B cell (primary cell): ENCODE data around the gene TYSND1. TPM values are rescaled to one million over a fixed set of nuclear protein-coding genes. Genes with fewer than 3 reads are reported as not detected.
A peak's percentile ranks its signal among the peaks of the same experiment; 100 is the strongest.

Source experiments
- ATAC-seq: fragments of 200-7000 bp; cut with Tn5 transposase; one replicate; pipeline ENCODE4 v1.10.0; 2021; ENCODE audit warnings: low read depth, mild to moderate bottlenecking, moderate number of reproducible peaks, moderate library complexity
- CTCF ChIA-PET: fragments of 350-600 bp; sonication (Branson Sonifier 250); formaldehyde crosslinking; loops from one replicate; lab custom pipeline; 2021; ENCODE audit warnings: antibody characterized with exemption, inconsistent platforms; lab: Charles Lee
- POLR2A ChIA-PET: fragments of 350-600 bp; sonication (Branson Sonifier 250); formaldehyde crosslinking; loops from one replicate; lab custom pipeline; 2021; ENCODE audit warnings: antibody characterized with exemption; lab: Charles Lee
- DNase-seq: peaks from one replicate; pipeline ENCODE4 v3.0.0; 2013
- H2AFZ ChIP-seq: 2 replicates; pipeline ENCODE4 v1.6.1; 2012; ENCODE audit warnings: mild to moderate bottlenecking, low read depth, low read length; ENCODE audit not compliant: insufficient read depth, poor library complexity, severe bottlenecking
- H3K27ac ChIP-seq, 2 donors: 1 replicate in 1 of 2; 2 replicates in 1 of 2; pipeline ENCODE4 v1.5.1; 2012 to 2013; ENCODE audit warnings: low read length in 2 of 2, mild to moderate bottlenecking in 2 of 2, moderate library complexity in 1 of 2
- H3K27me3 ChIP-seq, 4 experiments: fragments of 200-600 bp in 1 of 4; sonication (generic) in 1 of 4; replicated peaks in 1 of 4; 1 replicate in 2 of 4; 2 replicates in 2 of 4; pipeline versions ENCODE4 v1.6.1 to v1.7.0; 2013 to 2016; ENCODE audit warnings: low read length in 3 of 4, mild to moderate bottlenecking in 2 of 4, mixed read lengths in 1 of 4, moderate library complexity in 1 of 4; ENCODE audit not compliant: insufficient read depth in 4 of 4, control insufficient read depth in 3 of 4; ENCODE audit errors: control extremely low read depth in 1 of 4
- H3K36me3 ChIP-seq, 2 experiments: replicated peaks in 1 of 2; 1 replicate in 1 of 2; 2 replicates in 1 of 2; pipeline versions ENCODE4 v1.6.1 to v1.7.1; 2013; ENCODE audit warnings: low read length in 1 of 2; ENCODE audit not compliant: insufficient read depth in 2 of 2, control insufficient read depth in 1 of 2; ENCODE audit errors: control extremely low read depth in 1 of 2, extremely low read depth in 1 of 2
- H3K4me1 ChIP-seq, 2 donors: fragments of 200-600 bp in 1 of 2; sonication (generic) in 1 of 2; 1 replicate in 1 of 2; 2 replicates in 1 of 2; pipeline versions ENCODE4 v1.5.1 to v1.6.1; 2013 to 2017; ENCODE audit warnings: low read length in 2 of 2; ENCODE audit not compliant: control insufficient read depth in 2 of 2, insufficient read depth in 2 of 2
- H3K4me2 ChIP-seq: replicated peaks from 2 replicates; pipeline ENCODE3; 2012; ENCODE audit warnings: mild to moderate bottlenecking, low read depth, low read length; ENCODE audit not compliant: poor library complexity, severe bottlenecking
- H3K4me3 ChIP-seq, 5 experiments: fragments of 200-600 bp in 1 of 5; sonication (generic) in 1 of 5; 1 replicate in 3 of 5; 2 replicates in 2 of 5; pipeline versions ENCODE4 v1.5.1 to v1.7.0; 2011 to 2016; ENCODE audit warnings: low read length in 4 of 5, mild to moderate bottlenecking in 4 of 5, low read depth in 2 of 5, control low read depth in 1 of 5, moderate library complexity in 1 of 5; ENCODE audit not compliant: insufficient read depth in 1 of 5; ENCODE audit errors: control extremely low read depth in 1 of 5, extremely low read depth in 1 of 5
- H3K79me2 ChIP-seq: fragments of 200-600 bp; sonication (generic); one replicate; pipeline ENCODE4 v1.6.0; 2016; ENCODE audit warnings: low read length; ENCODE audit not compliant: control insufficient read depth, insufficient read depth
- H3K9ac ChIP-seq: fragments of 200-600 bp; sonication (generic); 2 replicates; pipeline ENCODE4 v1.6.1; 2017; ENCODE audit warnings: mild to moderate bottlenecking, low read length, moderate library complexity
- H3K9me3 ChIP-seq, 3 donors: one replicate each; pipeline versions ENCODE4 v1.6.1 to v1.7.1; 2013; ENCODE audit warnings: low read length in 2 of 3; ENCODE audit not compliant: control insufficient read depth in 2 of 3, insufficient read depth in 1 of 3; ENCODE audit errors: control extremely low read depth in 1 of 3
- H4K20me1 ChIP-seq: 2 replicates; pipeline ENCODE4 v1.6.0; 2012; ENCODE audit warnings: mild to moderate bottlenecking, low read length; ENCODE audit not compliant: insufficient read depth, control insufficient read depth, poor library complexity, severe bottlenecking
- H3K27ac Mint-ChIP-seq: one replicate; pipeline ENCODE4 v1.8.0; 2021; ENCODE audit warnings: mixed read lengths
- H3K27me3 Mint-ChIP-seq: one replicate; pipeline ENCODE4 v1.8.0; 2021; ENCODE audit warnings: mixed read lengths
- H3K4me1 Mint-ChIP-seq: one replicate; pipeline ENCODE4 v1.8.0; 2021; ENCODE audit warnings: mixed read lengths
- H3K4me3 Mint-ChIP-seq: one replicate; pipeline ENCODE4 v1.8.0; 2021; ENCODE audit warnings: mixed read lengths
- H3K9me3 Mint-ChIP-seq: one replicate; pipeline ENCODE4 v1.8.0; 2022; ENCODE audit warnings: mixed read lengths; ENCODE audit not compliant: insufficient read depth
- CTCF ChIP-seq: fragments of 200-600 bp; IDR thresholded peaks from one replicate; pipeline ENCODE4 v1.8.0; 2022; ENCODE audit warnings: antibody characterized with exemption, mild to moderate bottlenecking
- EZH2 ChIP-seq: IDR thresholded peaks from 2 replicates; pipeline ENCODE4 v1.6.1; 2012; ENCODE audit warnings: borderline replicate concordance, low read depth, mild to moderate bottlenecking, moderate library complexity, low read length; ENCODE audit not compliant: insufficient read depth, poor library complexity, severe bottlenecking
- WGBS: methylation state at CpG from one replicate; pipeline ENCODE4 v1.1.5; 2013; ENCODE audit warnings: missing lambda C conversion rate; ENCODE audit not compliant: insufficient coverage; 5-methylcytosine and 5-hydroxymethylcytosine counted together
- intact Hi-C: fragments of 100-400 bp; cut with micrococcal nuclease; formaldehyde crosslinking; loops from one replicate; pipeline ENCODE4 v1.10.0; 2022
- polyA plus RNA-seq: library from polyadenylated mRNA; depleted of rRNA; stranded (reverse); fragments of >200 nt; gene quantifications from 2 replicates; pipeline ENCODE4 v1.2.3, GENCODE V29; 2012
- total RNA-seq, 2 donors: library from RNA; stranded (reverse); fragments of 120-200 nt in 1 of 2; gene quantifications; 1 replicate in 1 of 2; 2 replicates in 1 of 2; pipeline versions ENCODE4 v1.2.3 to v1.2.4, GENCODE V29; 2013 to 2022

Gene TYSND1
- total and polyA plus RNA-seq, 2 donors (not counting 1 experiment from before 2014, with no cell fraction given) = 28.0 to 34.1 TPM

- CTCF ChIA-PET = interaction anchor here (5.4 kb wide), 1 partner anchor 22 kb away, joined by 62 read pairs; the partner anchor contains the start of gene TYSND1
- peaks cover 8 to 16% of the 10 kb centered on the region in 2 experiments for H3K36me3 ChIP-seq
- no peaks in the 10 kb centered on the region for H3K27me3 Mint-ChIP-seq
- H3K9me3 Mint-ChIP-seq = no peaks in the 10 kb centered on the region
- DNase-seq (no peak), ATAC-seq (no peak)
- H2AFZ ChIP-seq = no peak overlapping the region
- no peaks in the 10 kb centered on the region for H3K27me3 ChIP-seq
- H3K9me3 ChIP-seq = no peaks in the 10 kb centered on the region
- peaks cover 67% of the 10 kb centered on the region for H4K20me1 ChIP-seq
- H3K4me1 ChIP-seq = peaks cover 28 to 33% of the 10 kb centered on the region in 2 donors
- H3K4me1 Mint-ChIP-seq = peaks cover 62% of the 10 kb centered on the region
- no peak for TF ChIP-seq CTCF
- TF ChIP-seq EZH2 = no peak
- no peak overlapping the region for H3K27ac Mint-ChIP-seq
- 80% methylated on average over 5 of the region's 7 CpGs for WGBS
- peak overlapping the region; percentile 17 for H3K4me3 Mint-ChIP-seq
- H3K4me2 ChIP-seq = no peak overlapping the region
- POLR2A ChIA-PET = interaction anchor here (0.7 to 1.1 kb wide), 2 partner anchors 21 to 925 kb away, joined by 3 read pairs; partner anchors contain the start of gene TYSND1
- no peak overlapping the region for H3K4me3 ChIP-seq
- intact Hi-C loops = no loop called here
- no peak overlapping the region for H3K9ac ChIP-seq
- peaks cover 84% of the 10 kb centered on the region for H3K79me2 ChIP-seq
- no peak overlapping the region for H3K27ac ChIP-seq
Observed at GRCh38 chr10:70167246-70167645, 20.7 kb upstream of the TYSND1 start.

- WGBS = no CpG with 5 or more reads among the region's 3 CpGs
- peaks cover 8 to 23% of the 10 kb centered on the region in 2 experiments for H3K36me3 ChIP-seq
- ChIA-PET POLR2A (no interaction called here), CTCF (interaction anchor here (5.4 kb wide), 1 partner anchor 21 kb away, joined by 62 read pairs; the partner anchor contains the start of gene TYSND1)
- H4K20me1 ChIP-seq = peaks cover 72% of the 10 kb centered on the region
- peaks cover 70% of the 10 kb centered on the region for H3K4me1 Mint-ChIP-seq
- peaks cover 28 to 33% of the 10 kb centered on the region in 2 donors for H3K4me1 ChIP-seq
- H2AFZ ChIP-seq = no peak overlapping the region
- intact Hi-C loops = no loop called here
- no peak overlapping the region for H3K4me3 ChIP-seq
- ATAC-seq (no peak), DNase-seq (no peak)
- no peak for TF ChIP-seq EZH2
- TF ChIP-seq CTCF = no peak
- no peaks in the 10 kb centered on the region for H3K27me3 Mint-ChIP-seq
- H3K27ac ChIP-seq = no peak overlapping the region
- H3K79me2 ChIP-seq = peaks cover 91% of the 10 kb centered on the region
- H3K4me3 Mint-ChIP-seq = no peak overlapping the region
- no peaks in the 10 kb centered on the region for H3K9me3 Mint-ChIP-seq
- H3K4me2 ChIP-seq = no peak overlapping the region
- H3K27me3 ChIP-seq = no peaks in the 10 kb centered on the region
- peak overlapping the region; percentile 5 for H3K27ac Mint-ChIP-seq
- H3K9ac ChIP-seq = no peak overlapping the region
- no peaks in the 10 kb centered on the region for H3K9me3 ChIP-seq
Observed at GRCh38 chr10:70166394-70166793, 19.9 kb upstream of the TYSND1 start.
